Fibroblast of skin of abdomen (primary cell): ENCODE data around the gene DENND1A.
A peak's percentile ranks its signal among the peaks of the same experiment; 100 is the strongest.
"Not testable (repeated sequence)": the region's sequence is repeated elsewhere in the genome, so short reads cannot be mapped to it uniquely, and the experiment has no call there.

Source experiments
- DNase-seq: peaks from one replicate; pipeline ENCODE4 v3.0.0-alpha.2; 2013

The DENND1A gene

DNA sequence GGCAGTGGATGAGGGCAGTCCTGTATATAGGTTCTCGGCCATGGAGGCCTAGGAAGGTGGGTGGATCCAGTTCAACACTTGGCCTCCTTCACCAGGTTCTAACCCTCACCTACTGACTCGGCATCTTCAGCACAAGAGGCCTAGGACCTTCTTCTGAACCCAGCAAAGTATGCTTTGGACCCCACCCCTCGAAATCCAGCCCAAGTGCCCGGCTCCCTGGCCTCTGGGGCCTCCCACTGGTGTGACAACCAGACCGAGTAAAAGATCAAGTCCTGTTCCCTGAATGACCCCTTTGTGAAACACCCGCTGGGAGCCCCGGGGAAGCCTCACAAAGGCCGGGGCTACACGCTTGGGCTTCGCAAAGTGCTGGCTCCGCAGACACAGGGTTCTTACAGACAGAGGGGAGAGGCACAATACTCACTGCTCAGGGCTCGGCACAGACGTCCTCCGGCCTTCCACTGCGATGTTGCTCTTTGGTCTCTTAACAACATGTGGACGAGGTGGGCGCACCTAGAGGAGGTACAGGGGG is 526.9 kb downstream of the DENND1A start:
- no peak for DNase-seq

DNA sequence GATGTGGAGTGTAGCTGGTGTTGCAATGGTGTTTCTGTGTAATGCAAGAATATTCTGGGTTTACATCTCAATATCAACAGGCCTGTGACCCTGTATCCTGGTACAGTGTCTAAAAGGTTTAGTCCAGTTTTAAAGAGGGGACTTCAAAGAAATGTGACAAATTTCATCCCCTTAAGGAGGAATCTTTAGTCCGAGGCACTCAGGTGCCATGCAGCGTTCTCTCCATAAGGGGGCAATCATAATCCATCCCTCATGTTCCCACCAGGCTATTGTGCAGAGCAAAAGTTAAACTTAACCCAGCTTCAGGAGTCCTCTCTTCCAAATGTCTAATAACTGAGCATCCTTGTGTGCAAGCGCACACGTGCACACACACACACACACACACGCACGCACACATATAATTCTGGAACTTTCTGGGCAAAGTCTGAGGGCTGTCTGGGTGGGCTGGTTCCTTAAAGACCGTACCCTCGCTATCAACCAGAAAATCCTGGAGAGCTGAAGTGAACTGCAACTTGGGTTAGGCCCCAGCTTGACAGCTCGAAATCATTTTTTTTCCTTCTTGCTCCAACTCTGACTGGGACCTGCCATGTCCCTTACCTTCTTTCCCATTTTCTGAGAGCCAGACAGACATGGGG is 527.9 kb downstream of the DENND1A start:
- DNase-seq, result peak; percentile 45

DNA sequence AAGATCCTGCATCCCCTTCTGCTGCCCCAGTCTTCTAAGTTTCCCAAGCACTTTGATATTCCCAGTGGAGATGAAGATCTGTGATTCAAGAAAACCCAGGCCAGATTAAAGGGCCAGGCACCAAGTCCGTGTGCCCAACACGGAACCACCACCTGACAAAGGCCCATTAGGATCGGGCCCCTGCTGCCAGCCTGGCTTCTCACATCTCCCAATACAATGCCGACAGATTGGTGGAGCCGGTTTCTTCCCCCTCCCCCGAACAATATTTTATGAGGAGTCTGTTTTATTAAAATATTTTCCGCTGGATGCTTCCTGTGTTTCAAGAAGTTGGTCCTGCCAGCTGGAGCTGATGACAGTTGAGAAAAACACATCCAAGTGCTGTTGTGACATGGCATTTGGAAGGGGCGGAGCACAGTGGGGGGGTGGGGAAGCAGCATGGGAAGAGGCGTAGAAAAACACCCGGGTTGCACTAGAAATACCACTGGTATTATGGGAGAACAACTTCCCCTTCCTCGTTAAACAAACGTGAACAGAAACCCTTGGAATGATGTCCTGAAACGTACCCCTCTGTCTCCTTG is 528.9 kb downstream of the DENND1A start:
- no peak for DNase-seq

DNA sequence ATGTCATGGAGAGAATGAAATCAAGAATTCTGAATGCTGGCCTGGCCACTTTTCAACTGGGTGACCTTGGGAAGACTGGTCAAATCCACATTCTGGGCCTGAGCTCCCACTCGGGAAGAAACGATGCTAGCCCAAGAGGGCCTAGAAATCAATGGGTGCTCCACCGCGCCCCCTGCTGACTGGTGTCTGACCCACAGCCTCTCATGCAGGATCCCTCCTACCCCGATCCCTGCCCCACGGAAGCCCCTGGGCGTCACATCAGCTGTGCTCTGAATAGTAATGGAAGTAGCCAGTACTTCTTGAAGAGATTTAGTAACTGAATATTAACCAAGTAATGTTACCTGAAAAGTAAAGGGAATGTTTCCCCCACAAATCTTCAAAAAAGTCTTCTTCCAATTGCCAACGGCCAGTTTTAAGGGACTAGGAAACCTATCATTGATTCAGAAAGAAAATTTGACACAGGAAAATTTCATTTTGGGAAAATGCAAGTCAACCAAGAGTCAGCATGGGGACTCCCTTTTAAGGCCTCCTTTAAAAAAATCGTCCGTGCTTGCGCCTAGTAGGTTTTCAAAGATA is 530.0 kb downstream of the DENND1A start:
- no peak for DNase-seq

DNA sequence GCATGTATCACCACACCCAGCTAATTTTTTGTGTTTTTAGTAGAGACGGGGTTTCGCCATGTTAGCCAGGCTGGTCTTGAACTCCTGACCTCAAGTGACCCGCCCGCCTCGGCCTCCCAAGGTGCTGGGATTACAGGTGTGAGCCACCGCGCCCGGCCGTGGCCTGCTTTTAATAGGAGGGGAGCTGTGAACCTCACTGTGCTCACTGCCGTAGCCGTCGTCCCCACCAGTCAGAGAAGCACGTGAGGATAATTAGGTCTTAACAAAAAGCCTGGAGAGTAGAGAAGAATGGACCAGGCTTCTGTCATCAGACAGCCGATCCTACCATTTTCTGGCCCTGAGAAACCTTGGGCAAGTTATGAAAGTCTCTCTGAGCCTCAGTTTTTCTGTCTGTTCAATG is 531.0 kb downstream of the DENND1A start:
- DNase-seq, result not testable (repeated sequence)

DNA sequence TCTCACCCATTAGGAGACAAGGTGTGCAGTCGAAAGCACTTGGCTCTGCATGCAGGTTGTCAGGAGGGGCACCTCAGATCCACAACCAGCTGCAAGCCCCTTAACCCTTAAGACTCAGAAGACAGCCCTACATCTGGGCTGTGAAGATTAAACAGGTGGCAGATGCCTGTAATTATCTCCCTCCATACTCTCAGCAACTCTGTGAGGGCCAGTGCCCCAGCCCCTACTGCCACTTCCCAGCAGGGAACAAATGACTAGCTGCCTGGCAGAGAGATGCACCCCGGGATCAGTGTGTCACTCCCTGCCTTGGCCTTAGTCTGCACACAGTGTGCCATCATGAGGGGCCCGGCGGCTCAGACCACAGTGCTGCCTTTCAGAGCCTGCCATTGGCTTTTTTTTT is 532.0 kb downstream of the DENND1A start:
- no peak for DNase-seq

DNA sequence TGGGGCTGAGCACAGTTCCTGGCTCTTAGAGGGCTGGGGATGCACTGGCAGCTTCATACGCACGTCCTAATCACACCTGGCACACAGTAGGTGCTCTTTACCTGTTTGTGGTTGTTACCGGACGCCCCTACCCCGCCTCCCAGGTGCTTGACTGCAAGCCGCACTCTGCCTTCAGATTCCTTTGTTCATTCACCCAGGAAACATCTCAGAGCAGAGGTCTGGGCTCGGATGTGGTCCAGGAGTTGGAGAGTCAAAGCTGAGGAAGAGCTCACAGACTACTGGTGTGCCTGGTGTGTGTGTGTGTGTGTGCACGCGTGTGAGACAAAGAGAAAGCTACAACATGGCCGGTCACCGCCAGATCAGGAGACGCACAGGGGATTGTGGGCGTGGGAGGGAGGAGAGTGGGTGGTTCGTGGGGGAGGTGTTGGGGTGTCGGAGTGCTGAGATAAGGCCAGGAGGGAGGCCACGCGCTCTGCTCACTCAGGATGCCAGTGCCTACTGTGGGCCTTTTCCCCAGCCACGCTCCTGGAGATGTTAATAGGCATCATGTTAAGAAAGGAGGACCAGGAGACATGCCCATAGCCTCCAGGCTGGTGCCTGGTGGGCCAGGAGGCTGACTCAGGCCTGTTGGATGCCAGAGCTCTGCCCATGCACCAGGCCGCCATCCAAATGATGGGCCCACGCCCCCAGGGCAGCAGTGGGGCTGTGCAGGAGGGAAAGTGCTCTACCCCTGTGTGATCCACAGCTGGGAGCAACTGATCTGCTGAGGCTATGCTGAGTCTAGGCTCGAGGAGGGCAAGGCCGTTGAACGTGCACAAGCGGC is 534.0 kb downstream of the DENND1A start:
- DNase-seq, result no peak

DNA sequence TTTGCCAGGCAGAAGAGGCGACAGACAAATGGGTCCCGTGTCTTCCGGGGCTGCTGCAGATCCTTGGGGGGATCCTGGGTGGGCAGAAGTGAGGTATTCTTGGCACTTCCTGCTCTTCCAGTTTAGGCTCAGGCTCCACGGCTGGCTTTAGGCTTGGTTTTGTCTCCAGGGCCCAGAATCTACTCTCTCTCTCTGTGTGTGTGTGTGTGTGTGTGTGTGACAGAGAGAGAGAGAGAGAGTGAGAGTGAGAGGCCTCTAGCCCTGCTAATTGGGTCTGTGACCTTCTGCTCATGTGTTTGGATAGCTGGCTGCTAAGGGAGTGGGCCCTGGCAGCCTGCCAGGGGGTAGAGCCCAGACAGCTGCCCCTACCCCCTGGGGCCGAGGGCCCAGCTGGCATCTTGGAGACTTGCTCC is 534.6 kb downstream of the DENND1A start:
- DNase-seq, result no peak

DNA sequence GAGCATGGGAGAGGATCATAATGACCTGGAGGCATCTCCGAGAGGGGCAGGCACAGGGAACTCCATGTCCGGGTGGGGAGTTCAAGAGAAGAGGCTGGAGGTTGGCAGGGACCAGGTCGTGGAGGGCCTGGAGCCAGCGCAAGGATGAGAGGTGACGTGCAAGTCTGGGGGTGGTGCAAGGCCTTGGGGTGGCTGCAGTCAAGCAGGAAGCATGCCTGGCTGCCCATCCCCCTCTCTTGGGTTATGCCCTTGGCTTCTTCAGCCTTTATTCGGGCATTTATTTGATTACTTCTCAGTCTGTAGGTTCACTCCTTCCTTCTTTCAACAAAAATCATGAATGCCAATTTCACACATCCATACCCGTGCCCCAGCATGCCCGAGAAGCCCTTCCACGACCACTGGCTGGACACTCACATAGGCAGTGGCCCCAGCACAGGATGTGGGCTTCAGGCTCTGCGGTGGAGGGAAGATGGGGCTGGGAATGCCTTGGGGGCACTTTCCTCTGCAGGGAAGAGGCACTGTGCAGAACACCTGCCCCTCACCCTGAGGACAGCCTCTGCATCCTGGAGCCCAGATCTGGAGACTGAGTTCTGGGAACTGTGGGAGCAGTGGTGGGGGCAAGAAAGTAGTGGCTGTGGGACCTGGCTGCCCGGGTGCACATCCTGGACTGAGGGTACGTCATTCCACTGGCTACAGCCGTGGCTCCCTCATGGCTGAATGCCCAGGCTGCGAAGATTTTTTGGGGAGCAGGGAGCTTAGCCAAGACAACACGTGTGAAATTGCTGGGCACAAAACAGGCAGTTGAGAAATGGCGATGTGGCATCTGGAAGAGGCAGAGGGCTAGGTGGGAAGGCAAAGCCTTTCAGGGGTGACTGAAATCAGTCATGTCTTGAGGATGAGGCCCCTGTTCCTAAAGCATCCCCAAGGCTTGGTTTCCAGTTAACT is 535.4 kb downstream of the DENND1A start:
- no peak for DNase-seq

DNA sequence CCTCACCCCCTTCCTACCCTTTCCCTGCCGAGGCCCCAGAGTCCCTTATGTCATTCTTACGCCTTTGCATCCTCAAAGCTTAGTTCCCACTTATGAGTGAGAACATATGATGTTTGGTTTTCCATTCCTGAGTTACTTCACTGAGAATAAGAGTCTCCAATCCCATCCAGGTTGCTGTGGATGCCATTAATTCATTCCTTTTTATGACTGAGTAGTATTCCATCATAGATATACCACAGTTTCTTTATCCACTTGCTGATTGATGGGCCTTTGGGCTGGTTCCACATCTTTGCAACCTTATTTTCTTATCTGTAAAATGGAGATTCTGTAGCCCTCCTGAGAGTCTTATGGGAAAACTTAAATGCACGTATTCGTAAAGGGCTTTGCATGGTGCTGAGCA is 537.1 kb downstream of the DENND1A start:
- no peak for DNase-seq

DNA sequence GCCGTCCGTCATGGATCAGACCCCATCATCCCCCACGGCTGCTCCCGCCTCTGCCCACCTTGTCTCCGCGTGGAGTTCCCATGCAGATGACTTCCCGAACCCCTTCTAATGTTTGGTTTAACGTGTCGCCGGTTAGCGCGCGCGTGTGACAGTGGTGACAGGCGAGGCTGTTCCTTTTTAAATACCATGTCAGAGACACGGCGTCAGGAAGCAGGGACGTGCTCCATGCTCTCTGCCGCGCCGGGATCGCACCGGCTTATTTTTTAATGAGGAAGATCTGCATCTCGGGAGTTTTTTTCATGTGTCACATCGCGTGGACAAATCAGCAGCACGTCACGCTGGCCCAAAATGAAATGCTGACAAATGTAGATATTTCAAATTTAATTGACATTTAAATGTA is 538.0 kb downstream of the DENND1A start:
- DNase-seq, result no peak

DNA sequence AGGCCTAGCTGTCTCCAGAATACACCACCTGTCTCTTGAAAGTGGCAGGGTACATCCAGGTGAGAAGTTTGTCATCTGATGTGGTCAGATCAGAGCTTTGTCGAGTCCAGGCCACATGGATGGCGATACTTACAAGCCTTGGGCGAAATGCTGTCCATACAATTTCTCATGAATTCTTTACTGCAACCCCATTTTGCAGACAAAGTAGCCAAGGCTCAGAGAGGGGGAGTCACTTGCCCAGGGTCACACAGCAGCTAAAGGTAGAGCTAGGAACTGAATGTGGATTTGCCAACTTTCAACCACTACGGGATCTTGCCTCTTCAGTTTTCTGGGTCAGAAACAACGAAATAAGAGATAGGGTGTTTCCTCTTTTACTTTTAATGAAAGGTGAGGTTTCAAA is 538.7 kb downstream of the DENND1A start:
- DNase-seq, result no peak

DNA sequence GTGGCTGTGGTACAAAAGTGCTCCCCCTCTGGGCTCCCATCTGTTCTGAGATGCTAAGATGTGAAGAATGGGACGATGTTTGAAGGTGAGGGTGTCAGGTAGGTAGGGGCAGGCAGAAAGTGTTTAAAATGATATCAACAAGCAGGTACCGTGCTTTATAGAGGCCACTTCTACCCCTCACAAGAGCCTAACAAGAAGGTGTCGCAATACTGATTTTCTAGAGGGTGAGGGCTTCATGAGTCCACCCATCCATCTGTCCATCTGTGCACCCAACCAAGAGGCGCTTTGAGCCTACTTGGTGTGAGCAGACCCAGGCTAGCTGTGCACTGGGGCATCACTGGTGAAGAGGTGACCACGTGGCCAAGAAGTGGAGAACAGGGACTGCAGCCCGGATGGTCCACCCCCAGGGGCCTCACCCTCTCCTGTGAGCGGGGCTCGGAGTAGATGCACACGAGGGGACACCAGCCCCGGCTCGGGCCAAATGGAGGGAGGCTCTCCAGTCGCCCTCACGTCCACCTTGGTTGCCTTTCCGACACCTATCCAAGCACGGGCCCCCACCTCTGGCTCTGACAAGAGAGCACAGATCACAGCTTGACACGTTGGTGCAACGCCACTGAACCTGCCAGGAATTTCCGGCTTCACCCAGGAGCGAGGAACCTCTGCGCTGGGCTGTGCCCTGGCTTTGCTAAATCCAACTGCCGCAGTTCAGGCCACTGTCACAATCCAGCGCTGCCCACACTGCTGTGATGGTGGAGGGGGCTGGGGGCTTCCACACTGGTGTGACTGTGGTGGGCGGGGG is 539.4 kb downstream of the DENND1A start:
- no peak for DNase-seq

DNA sequence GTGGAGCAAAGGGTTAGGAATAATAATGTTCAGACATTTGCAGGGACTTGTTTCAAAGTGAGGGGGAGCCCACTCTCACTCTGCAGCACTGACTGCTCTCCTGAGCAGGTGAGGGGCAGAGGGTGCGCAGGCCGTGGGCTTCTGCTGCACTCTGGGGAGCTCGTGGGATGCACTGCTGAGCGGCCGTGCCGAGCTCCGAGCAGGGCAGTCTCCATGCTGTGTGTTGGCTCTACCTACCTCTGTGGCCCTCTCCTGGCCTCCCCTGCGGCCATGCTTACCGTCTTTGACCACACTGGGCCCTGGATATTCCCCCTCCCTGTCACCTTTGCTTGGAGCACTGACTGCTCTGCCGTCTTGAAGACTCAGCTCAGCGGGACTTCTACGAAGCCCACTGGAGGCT is 540.2 kb downstream of the DENND1A start:
- DNase-seq, result no peak

DNA sequence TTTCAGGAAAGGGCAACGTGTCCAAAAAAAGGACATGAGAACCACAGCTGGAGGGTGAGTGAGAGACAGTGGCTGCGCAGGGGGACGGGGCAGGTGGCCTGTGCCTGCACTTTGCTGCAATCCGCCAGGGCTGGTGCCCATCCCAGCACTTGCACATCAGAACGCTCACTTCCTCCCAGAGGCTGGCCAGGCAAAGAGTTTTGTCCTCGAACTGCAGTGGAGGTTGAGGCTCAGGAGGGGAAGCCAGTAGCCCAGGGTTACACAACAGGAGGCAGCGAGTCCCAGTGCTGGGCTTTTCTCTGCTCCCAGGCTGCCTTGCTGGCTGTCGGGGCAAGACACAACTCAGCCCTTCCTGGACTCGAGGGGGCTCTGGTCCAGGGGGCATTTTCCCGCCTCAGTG is 540.9 kb downstream of the DENND1A start:
- no peak for DNase-seq

DNA sequence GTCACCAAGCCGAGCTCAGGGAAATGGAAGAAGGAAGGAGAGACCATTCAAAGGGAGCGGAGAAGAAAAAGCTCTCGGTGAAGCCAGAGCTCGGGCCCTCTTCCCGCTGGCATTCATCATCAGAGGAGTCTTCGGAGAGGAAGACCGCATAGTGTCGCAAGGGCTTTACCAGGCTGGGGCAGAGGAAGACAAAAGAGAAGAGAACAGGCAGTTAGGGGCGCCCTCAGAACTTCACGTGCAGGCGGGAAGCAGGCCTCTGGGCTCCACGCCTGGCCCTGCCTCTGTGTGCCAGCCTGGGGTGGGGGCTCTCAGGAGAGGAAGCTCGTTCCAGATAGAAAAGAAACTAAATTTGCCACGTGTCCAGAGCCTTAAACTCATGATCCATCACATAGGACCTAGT is 542.2 kb downstream of the DENND1A start:
- no peak for DNase-seq

DNA sequence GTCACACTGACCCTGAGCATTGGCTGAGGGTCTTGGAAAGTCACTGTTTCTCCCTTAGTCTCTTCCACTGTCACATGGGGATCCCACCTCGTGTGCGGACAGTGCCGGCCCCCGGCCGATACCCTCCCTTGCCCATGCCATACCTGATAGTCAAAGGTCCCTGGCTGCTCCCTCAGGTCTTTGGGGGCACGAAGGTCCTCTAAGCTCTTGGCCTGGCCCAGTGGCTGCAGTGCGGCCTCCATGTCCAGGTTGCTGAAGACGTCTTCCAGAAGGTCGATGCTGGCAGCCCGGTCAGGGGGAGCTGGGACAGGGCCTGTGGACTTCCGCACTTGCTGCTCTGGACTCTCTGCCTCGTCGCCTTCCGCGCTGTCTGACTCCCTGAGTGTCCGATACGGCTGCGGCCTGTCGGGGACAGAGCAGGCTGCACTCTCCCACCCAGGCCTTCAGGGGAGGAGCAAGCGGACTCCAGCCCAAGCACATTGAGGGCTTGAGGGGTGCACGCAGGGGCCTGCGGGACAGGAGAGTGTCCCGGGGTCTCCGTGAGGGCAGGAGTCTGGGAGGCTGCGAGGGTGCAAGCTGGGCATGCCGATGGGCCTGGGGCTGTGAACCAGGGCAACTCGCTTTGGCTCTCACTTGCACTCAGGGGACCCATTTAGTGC is 546.3 kb downstream of the DENND1A start:
- DNase-seq, result no peak

DNA sequence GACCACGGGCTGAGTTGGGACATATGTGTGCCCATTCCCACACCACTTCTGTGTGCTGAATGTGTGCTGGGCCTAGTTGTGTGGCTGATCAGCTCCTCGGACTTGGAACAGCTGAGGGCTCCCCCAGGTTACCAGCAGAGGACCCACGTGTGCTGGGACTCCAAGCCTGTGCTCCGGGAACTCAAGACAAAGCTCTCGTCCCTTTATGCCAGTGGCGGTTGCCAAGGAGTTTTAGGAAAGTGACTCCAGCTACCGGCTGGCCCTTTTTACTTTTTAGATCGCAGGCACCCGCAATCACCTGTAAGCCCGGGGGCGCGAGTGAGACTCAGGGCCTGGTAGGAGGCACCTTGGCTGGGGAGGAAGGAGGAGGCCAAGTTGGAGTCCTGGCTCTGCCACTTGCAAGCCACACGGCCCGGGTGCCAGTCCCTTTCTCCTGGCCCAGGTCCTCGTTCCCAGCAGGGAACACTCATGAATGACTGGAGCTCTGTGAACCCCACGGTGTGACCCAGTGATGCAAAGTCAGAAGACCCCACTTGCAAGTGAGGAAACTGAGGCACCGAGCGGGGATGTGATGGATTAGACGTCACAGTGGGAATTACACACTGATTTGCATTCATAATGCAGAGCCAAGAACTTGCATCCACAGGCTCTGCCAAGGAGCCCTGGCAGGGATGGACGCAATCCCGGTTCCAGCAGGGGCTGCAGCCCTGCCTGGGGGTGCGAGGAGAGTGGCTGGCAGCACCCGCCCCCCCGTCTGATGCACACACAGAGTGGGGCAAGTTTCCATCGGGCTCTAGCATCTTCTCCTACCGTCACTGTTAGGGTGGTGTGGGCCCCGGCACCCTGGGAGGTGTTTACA is 547.0 kb downstream of the DENND1A start:
- no peak for DNase-seq

DNA sequence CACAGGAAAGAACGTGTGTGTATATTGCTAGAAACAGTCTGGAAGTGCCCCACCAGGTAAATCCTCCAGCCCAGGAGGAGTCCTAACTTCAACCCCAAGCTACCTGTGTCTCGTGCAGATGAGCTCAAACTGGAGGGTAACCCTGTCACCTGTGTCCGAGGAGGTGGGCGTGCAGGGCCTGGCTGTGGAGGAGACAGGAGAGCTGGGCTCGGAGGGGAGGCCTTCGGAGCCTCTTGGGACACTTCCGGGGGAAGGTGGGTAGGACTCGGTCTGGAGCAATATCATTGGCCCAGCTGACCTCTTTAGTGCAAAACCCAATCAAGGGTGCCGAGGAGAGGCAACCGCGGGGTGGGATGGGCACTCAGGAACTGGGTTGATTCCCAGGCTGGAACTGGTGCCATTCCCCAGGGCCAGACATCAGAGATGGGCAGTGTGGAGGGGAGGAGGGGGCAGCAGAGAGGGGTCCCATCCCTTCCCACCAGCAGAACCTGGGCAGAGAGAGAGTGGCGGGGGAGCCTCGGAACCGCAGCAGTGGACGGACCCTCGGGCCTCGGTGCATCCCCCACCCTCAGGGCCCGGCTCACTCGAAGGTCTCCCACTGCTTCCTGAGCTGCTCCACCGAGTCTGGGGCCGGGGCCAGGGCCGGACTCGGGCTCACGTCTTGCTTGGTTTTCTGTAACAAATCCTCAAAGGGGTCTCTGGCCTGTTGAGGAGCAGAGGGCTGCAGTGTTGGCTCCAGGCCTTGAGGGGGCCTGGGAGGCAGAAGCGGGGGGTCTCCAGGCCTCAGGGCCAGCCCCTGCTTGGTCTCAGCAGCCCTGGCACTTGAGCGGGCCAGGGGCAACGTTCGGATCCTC is 548.8 kb downstream of the DENND1A start:
- no peak for DNase-seq
